ENCODE data around the gene SIAH1. TPM values are rescaled to one million over a fixed set of nuclear protein-coding genes. Genes with fewer than 3 reads are reported as not detected.
"Not testable (repeated sequence)": the region's sequence is repeated elsewhere in the genome, so short reads cannot be mapped to it uniquely, and the experiment has no call there.

Gene SIAH1, protein sequence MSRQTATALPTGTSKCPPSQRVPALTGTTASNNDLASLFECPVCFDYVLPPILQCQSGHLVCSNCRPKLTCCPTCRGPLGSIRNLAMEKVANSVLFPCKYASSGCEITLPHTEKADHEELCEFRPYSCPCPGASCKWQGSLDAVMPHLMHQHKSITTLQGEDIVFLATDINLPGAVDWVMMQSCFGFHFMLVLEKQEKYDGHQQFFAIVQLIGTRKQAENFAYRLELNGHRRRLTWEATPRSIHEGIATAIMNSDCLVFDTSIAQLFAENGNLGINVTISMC
- 27.0 and 28.8 TPM in 2 replicates for total RNA-seq (2014; rRNA removed; shearing (Covaris generic))

DNA sequence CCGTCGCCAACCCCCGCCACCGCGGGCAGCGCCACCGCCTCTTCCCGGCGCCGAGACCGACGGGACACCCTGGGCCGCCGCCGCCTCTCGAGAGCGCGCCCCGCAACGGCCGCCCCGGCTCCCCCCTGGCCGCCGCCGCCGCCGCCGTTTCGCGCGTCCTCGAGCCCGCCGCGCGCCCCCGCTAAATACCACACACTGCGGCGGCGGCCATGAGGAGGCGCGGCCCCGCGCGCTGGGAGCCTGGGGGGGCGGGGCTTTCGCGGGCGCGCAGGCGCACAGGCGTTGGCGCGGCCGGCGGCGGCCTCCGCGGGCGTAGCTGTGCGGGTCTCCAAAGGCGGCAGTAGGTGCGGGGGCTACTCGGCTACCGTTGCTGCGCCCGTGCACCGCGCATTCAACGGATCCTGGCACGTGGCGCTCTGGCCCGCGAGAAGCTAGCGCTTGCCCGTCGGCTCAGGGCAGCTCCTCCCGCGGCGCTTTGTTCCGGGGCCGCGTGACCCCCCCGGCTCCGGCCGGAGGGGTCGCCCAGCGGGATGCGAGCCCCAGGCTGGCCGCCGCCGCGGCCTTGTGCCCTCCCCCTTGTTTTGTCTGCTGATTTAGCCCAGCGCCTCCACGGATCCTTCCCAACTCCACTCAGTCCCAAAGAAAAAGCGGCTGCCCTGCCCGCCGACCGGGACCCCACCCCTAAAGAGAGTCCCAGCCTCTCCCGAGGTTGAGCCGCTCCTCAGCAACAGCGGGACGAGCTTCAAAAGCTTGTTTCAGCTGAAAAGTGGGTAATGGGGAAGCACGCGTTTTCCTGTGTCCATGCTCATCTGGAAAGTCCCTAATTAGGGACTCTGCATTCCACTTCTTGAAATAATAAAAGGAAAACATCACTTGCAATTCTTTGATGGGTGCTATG is at the start of gene SIAH1:
Gene SIAH1, minus strand, starts transcription at position 161 of the 898 bp plus-strand sequence. CDS start 22,985 bp downstream, outside the sequence.
- peak; percentile 75 for DNase-seq (ENCODE audit: low read depth)

DNA sequence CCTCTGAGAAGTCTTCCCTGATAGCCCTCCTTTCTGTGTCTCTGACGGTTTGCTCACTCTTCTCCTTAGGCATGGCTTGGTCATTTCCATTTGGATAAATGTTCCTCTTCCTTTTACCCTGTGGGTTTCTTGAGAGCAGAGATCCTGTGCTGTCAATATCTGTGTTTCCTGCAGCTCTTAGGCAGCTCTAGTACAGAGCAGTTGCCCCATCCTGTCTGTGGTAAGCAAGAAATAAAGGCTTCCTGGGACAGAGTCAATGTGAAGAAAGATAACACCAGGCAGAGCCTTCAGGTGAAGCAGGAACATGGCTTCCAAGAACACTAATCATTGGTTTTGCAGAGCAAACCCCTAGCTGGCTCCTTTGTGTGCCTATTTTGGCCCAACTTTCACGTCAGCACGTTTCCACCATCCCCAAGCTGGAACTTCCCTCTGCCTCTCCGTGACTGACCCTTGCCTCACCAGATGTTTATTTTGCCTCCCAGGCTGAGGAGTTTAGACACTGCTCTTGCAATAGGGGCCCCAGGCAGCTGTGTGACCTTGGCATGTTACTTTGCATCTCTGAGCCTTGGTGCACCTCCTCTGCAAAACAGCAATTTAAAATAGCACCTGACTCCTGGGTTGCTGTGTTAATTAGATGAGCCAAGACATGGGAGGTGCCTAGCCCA is 49.6 kb upstream of the SIAH1 start:
- DNase-seq (ENCODE audit: low read depth): no peak

DNA sequence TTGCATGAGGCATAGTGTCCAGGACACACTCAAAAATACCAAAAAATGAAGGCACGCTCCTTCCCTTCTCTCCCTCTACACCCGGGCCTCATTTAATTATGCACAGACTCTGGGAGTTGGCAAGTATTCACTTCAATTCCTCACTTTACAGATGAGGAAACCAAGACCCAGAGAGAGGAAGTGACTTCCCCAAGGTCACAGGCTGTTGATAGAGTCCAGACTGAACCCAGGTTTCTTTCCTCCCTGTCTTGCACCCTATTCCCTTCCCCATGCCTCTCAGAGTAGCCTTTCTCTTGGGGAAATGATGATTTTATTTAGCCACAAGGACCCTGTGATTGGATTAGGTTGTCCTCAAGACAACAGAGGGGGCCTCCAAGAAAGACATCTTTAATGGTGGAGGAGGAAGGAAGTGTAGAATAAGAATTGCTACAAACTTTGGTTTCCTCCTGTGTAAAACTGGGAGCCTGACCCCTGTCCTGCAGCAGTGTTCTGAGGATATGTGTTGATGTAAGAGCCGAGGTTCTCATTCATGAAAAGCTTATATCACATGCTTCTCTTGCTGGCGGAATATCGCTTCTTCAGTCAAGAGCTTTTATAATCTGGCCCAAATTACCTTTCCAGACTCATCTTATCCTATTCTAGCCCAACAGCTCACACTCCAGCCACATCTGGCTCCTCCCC is 48.8 kb upstream of the SIAH1 start:
- no peak for DNase-seq (ENCODE audit: low read depth)

DNA sequence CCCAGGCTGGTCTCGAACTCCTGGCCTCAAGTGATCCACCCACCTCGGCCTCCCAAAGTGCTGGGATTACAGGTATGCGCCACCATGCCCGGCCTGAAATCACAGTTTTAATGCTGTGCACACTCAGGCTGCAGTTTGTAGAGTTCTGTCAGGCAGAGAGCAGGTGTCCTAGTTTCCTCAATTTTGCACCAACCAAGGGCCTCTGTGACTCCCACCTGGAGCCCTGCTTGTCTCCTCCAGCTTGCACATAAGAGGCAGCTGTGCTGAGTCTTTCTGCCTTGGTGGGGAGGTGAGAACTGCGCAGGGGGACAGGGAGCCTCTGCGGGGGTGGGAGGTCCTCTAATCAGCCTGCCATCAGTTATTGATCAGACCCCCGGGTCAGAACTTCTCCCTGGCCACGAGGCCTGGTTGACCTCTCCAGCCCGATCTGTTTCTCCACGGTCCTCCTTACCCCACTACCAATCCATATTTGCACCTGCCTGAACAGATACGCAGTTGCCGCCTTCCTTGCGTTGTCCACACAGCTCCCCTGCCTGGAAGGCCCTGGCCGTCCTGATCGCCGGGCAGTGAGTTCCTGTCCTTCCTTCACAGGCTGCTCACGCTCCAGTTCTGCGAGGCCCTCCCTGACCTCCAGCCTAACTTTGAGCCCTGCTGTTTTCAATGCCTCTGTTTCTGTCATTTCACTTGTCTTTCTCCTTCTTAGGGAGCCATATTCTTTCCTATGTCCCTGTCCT is 48.1 kb upstream of the SIAH1 start:
- DNase-seq (ENCODE audit: low read depth): no peak

DNA sequence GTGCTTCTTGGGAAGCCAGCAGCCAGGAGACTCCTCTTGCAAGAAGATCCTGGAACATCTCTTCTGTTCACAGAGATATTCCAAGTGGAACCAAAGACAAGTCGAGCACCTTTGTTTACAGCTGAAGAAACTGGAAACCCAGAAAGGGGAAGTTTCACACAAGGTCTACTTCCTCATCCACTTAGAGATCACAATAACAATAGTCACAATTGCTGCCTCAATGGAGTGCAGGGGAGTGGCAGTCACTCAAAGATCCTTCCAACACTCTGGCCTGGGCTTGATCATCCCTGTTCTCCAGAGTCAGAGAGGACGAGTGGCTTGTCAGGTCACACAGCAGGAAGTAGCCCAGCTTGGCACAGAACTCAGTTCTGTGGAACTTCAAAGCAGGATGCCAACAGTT is 46.9 kb upstream of the SIAH1 start:
- DNase-seq (ENCODE audit: low read depth): no peak

DNA sequence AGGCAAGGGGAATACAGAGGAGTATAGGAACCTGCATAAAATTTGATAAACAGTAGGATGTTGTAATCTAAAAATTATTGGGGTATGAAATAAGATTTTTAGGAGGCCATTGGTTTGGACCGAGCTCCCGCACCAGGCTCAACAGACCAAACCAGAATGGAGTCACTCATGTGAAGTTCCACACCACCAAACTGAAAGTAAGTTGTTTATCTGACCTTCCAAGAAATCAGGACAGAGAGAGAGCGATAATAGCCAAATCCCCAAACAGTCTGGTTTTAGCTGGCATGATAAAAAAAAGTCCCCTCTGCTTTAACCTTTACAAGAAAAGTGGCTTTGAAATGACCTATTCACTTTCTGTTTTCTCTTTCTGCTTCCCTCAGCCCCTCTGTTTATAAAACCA is 45.7 kb upstream of the SIAH1 start:
- no peak for DNase-seq (ENCODE audit: low read depth)

DNA sequence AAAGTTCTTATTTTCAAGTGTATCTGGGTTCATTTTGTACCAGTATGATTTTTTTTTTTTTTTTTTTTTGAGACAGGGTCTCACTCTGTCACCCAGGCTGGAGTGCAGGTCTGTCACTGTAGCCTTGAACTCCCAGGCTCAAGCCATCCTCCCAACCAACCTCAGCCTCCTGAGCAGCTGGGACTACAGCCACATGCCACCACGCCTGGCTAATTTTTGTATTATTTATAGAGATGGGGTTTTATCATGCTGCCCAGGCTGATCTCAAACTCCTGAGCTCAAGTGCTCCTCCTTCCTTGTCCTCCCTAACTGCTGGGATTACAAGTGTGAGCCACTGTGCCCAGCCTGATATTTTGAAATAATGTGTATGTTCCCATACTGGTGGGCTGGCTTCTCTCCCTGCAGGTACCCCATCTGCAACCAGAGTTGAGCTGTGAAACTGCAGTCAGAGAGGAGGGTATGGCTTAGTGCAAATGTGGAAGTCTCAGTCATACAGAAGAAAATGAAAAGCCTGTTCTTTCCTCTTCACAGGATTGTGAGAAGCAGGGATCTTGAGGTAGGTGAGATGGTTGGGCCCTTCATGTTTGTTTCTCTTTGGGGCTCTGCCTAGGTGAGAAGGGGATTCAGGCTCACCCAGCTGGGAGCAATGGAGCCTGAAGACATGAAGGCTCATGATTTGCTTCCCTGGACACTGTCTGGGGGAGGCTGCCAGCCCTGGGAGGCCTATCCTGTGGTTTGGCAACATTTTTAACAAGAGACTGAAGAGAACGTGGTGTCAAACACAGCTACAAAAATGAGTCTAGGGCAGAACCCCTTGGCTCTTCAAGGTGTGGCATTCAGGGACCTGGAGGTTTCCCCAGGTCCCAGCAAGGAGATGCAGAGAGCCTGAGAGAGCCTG is 41.3 kb upstream of the SIAH1 start:
- DNase-seq (ENCODE audit: low read depth): peak; percentile 66

DNA sequence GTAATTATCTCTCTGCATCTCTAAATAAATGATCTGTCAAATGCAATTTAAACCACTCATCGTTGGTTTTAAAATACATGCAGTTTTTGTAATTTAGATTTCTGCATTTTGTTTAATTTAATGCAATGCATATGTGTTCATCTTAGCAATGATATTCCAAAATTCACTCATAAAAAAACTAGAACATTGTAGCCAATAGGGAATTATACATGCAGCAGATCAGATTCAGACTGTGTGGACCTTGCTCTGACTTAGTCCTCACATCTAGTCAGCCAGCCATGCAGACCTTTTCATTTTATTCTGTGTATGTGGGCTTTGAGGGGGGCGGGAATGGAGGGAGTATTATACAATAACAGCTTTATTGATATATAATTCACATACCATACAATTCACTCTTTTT is 37.3 kb upstream of the SIAH1 start:
- no peak for DNase-seq (ENCODE audit: low read depth)

DNA sequence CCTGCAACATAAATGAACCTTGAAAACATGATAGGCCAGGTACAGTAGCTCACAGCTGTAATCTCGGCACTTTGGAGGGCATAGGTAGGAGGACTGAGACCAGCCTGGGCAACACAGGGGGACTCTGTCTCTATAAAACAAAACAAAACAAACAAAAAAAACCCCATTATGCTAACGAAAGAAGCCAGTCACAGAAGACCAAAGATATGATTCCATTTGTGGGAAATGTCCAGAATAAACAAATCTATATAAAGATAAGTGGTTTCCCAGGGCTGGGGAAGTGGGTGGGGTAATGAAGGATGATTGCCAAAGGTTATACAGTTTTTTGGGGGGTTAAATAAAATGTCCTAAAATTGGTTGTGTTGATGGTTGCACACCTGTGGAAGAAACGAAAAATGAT is 36.5 kb upstream of the SIAH1 start:
- no peak for DNase-seq (ENCODE audit: low read depth)

DNA sequence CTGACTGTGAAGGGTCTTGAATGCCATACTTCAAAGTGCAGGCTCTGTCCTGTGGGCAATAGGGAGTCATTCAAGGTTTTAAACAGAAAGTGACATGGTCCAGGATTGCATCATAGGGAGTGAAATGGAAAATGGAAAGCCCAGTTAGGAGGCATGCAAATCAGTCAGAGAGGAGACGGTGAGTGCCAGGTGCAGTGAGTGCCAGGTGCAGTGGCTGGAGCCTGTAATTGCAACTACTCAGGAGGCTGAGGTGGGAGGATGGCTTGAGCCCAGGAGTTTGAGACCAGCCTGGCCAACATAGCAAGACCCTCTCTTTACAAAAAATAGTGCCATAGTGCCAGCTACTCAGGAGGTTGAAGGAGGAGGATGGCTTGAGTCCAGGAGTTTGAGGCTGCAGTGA is 35.2 kb upstream of the SIAH1 start:
- DNase-seq (ENCODE audit: low read depth): no peak

DNA sequence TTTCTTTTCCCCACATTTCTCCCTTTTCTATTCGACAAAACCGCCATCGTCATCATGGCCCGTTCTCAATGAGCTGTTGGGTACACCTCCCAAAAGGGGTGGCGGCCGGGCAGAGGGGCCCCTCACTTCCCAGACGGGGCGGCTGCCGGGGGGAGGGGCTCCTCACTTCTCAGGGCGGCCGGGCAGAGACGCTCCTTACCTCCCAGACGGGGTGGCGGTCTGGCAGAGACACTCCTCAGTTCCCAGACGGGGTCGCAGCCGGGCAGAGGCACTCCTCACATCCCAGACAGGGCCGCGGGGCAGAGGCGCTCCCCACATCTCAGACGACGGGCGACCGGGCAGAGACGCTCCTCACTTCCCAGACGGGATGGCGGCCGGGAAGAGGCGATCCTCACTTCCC is 31.4 kb upstream of the SIAH1 start:
- not testable (repeated sequence) for DNase-seq (ENCODE audit: low read depth)

DNA sequence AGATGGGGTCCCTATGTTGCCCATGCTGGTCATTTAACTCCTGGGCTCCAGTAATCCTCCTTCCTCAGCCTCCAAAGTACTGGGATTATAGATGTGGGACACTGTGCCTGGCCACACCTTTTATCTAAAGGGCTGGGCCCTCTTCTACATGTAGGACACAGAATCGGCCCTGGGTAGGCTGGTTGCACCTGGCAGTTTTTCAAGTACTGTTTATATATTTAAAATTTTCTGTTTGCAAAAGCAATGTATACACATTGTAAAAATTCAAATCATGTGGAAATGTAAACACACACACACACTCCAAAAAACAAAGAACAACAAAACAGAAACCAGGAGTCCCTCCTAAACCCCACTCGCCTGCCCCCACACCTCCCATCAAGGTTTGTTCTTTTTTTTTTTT is 28.1 kb upstream of the SIAH1 start:
- no peak for DNase-seq (ENCODE audit: low read depth)

DNA sequence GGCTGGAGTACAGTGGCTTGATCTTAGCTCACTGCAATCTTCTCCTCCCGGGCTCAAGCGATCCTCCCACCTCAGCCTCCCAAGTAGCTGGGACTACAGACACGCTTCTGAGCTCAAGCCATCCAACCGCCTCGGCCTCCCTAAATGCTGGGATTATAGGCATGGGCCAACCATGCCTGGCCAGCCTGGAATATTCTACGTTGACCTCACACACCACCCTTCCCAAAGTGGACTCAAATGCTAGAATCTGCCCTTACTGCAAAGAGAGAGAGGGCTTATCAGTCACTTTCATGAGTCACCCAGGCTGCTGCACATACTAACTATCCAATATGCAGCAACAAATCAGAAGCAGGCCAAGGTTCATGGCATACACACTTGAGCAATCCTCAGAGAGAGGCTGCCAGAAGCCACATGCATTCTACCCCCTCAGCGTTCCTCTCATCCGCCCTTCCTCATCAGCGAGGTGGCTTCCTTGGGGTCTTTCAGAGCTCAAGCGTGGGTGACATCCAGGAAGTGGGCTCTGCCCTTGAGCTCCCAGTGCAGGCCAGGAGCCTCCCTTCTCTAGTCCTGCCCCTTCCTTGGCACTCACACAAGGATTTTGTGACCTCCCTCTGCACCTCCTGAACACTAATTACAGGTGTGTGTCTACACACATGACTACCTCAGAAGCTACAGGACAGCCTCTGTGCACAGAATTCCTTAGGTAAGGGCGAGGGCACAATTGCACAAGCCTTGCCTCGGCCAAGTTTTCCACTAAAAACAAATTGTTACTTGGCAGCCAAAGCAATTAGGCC is 24.8 kb upstream of the SIAH1 start:
- peak; percentile 83 for DNase-seq (ENCODE audit: low read depth)

DNA sequence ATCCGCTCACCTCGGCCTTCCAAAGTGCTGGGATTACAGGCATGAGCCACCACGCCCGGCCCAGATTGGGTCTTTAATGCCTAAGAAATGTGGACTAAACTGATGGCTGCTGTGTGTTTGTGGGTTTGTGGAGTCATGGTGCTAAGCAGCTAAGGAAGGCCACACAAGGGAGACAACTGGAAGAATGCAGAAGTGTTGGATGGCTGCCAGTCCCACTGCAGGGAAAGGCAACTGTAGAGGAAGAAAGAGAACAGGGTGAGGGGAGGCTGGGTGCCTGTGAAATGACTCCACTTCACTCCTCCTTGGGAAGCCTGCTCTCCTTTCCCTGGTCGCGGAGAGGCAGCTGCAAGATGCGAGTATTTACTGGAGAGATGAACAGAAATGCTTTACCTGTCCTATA is 23.5 kb upstream of the SIAH1 start:
- peak; percentile 79 for DNase-seq (ENCODE audit: low read depth)

DNA sequence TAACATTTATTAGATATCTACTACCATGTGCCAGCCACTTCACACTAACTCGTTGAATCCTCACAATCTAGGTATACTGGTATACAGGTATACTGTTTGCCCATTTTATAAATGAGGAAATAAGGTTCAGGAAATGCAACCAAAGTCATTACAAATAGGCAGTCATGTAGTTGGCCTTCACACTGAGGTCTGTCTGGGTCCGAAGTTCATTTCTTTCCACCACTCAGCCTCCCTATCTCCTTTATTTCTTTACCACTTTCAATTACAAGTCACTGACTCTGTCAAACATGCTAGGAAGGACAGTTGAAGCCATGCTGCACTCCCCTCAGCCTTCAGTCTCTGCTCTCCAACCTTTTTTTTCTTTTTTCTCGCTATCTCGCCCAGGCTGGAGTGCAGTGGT is 20.7 kb upstream of the SIAH1 start:
- no peak for DNase-seq (ENCODE audit: low read depth)

DNA sequence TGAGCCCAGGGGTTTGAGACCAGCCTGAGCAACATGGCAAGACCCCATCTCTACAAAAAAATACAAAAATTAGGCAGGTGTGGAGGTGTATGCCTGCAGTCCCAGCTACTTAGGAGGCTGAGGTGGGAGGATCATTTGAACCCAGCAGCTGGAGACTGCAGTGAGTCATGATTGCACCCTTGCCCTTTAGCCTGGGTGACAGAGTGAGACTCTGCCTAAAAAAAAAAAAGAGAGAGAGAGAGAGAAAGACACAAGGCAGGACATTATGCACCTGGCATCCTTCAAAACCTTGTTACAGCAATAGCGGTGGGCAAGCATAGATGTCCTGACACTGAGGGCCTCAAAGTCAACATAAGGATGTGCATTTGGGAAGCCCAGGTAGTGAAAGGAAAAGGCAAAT is 19.9 kb upstream of the SIAH1 start:
- DNase-seq (ENCODE audit: low read depth): no peak

DNA sequence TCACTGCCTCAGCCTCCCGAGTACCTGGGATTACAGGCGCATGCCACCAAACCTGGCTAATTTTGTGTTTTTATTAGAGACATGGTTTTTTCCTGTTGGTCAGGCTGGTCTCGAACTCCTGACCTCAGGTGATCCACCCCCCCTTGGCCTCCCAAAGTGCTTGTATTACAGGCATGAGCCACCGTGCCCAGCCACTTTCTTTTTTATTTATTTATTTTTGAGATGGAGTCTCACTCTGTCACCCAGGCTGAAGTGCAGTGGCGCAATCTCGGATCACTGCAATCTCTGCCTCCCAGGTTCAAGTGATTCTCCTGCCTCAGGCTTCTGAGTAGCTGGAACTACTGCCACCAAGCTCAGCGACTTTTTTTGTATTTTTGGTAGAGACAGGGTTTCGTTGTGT is 17.3 kb upstream of the SIAH1 start:
- DNase-seq (ENCODE audit: low read depth): not testable (repeated sequence)

DNA sequence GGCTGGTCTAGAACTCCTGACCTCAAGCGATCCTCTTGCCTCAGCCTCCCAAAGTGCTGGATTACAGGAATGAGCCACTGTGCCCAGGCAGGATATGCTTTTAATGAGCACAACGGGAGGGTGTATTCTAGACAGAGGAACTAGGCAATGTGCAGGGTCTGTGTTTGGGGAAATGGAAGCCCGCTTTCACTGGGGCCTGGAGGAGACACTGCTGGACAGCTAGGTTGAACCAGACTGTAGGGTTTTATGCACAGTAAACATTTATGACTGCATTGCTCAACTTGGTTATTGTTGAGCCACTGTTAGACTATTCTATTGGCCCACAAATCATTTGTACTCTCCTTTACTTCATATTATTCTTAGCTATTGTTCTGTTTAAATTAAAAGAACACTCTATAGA is 10.2 kb upstream of the SIAH1 start:
- DNase-seq (ENCODE audit: low read depth): no peak

DNA sequence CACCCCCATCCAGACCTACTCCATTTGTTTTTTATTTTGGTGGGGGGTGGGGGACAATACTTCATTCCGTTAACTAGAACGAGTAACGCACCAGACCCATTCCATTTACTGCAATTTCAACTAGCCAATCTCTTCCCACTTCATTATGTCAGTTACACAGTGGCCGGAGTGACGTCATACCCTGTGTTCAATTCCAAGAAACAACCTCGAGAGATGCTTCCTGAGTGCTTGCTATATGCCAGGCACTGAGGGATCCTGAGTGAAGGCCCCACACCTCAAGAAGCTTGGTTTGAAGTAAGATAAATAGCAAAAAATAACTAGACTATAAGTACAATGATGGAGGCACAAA is 9.1 kb upstream of the SIAH1 start:
- DNase-seq (ENCODE audit: low read depth): no peak

All from M059J (cell line).